ENCODE results near the gene SND1. TPM values are rescaled to one million over a fixed set of nuclear protein-coding genes. Genes with fewer than 3 reads are reported as not detected.

Gene SND1
- total RNA-seq, 1 experiment from 2014 or later, result 139 TPM

GRCh38 chr7:127872122-127872521, 220.1 kb downstream of the SND1 start:
- H3K27me3 ChIP-seq (ENCODE audit: low read length), result no peaks in the 10 kb centered on the region
- POLR2A ChIA-PET (ENCODE audit: unreplicated experiment), result no interaction called here
- no peaks in the 10 kb centered on the region for H3K9me2 ChIP-seq (replicated peaks; ENCODE audit: low read length)
- no peaks in the 10 kb centered on the region for H3F3A ChIP-seq (ENCODE audit: low read length, unreplicated experiment)
- no TSS peak for BruUV-seq (replicated peaks)
- H3K36me3 ChIP-seq (ENCODE audit: low read depth, low read length), result peaks cover 3% of the 10 kb centered on the region; the same call in 1 of the 2 replicates
- no peaks in the 10 kb centered on the region for H3K4me1 ChIP-seq (ENCODE audit: insufficient read depth, low read length)
- TF ChIP-seq EZH2 (IDR thresholded peaks at IDR 0.05; ENCODE audit: low read length, unreplicated experiment) (no peak), EZH2phosphoT487 (IDR thresholded peaks at IDR 0.05; ENCODE audit: borderline replicate concordance, low read length) (no peak), CTCF (conservative IDR thresholded peaks at IDR 0.05; ENCODE audit: low read depth, low read length) (no peak)
- H3K9ac ChIP-seq (ENCODE audit: low read length), result no peak overlapping the region
- H3K4me3 ChIP-seq (ENCODE audit: low read length), result no peak overlapping the region
- no peaks in the 10 kb centered on the region for H3K79me2 ChIP-seq (ENCODE audit: low read length)
- 0 out of 2 replicates have a peak, but pooled peaks cover 4% of the 10 kb centered on the region for H4K20me1 ChIP-seq (ENCODE audit: low read length)
- no peak overlapping the region for H2AFZ ChIP-seq (ENCODE audit: low read length)
- intact Hi-C loops (cut with micrococcal nuclease), result no loop called here
- ATAC-seq (no peak), DNase-seq (no peak)
- no peak overlapping the region for H3K4me2 ChIP-seq (ENCODE audit: low read length)
- CTCF ChIA-PET, result no interaction called here
- no peak overlapping the region for H3K27ac ChIP-seq (ENCODE audit: low read length)
- no peaks in the 10 kb centered on the region for H3K9me3 ChIP-seq (ENCODE audit: low read length)

- H3K4me3 ChIP-seq (ENCODE audit: low read length), result no peak overlapping the region
- no peak overlapping the region for H3K9ac ChIP-seq (ENCODE audit: low read length)
- POLR2A ChIA-PET (ENCODE audit: unreplicated experiment), result no interaction called here
- intact Hi-C loops (cut with micrococcal nuclease), result no loop called here
- no peaks in the 10 kb centered on the region for H3K9me3 ChIP-seq (ENCODE audit: low read length)
- no peaks in the 10 kb centered on the region for H3K27me3 ChIP-seq (ENCODE audit: low read length)
- H3K4me1 ChIP-seq (ENCODE audit: insufficient read depth, low read length), result no peaks in the 10 kb centered on the region
- H3F3A ChIP-seq (ENCODE audit: low read length, unreplicated experiment), result no peaks in the 10 kb centered on the region
- H3K9me2 ChIP-seq (replicated peaks; ENCODE audit: low read length), result no peaks in the 10 kb centered on the region
- CTCF ChIA-PET, result no interaction called here
- 0 out of 2 replicates have a peak, but pooled peaks cover 4% of the 10 kb centered on the region for H4K20me1 ChIP-seq (ENCODE audit: low read length)
- no peak overlapping the region for H2AFZ ChIP-seq (ENCODE audit: low read length)
- no TSS peak for BruUV-seq (replicated peaks)
- no peak for ATAC-seq
- TF ChIP-seq CTCF (conservative IDR thresholded peaks at IDR 0.05; ENCODE audit: low read depth, low read length) (no peak), EZH2 (IDR thresholded peaks at IDR 0.05; ENCODE audit: low read length, unreplicated experiment) (no peak), EZH2phosphoT487 (IDR thresholded peaks at IDR 0.05; ENCODE audit: borderline replicate concordance, low read length) (no peak)
- no peak for DNase-seq
- 0 out of 2 replicates have a peak, but pooled peaks cover 2% of the 10 kb centered on the region for H3K79me2 ChIP-seq (ENCODE audit: low read length)
- H3K4me2 ChIP-seq (ENCODE audit: low read length), result no peak overlapping the region
- H3K27ac ChIP-seq (ENCODE audit: low read length), result no peak overlapping the region
- peaks cover 3% of the 10 kb centered on the region; the same call in 1 of the 2 replicates for H3K36me3 ChIP-seq (ENCODE audit: low read depth, low read length)
Measured at GRCh38 chr7:127873151-127873550, 221.2 kb downstream of the SND1 start.

GRCh38 chr7:127873715-127874636, 222.0 kb downstream of the SND1 start:
- TF ChIP-seq EZH2 (IDR thresholded peaks at IDR 0.05; ENCODE audit: low read length, unreplicated experiment) (no peak), EZH2phosphoT487 (IDR thresholded peaks at IDR 0.05; ENCODE audit: borderline replicate concordance, low read length) (no peak), CTCF (conservative IDR thresholded peaks at IDR 0.05; ENCODE audit: low read depth, low read length) (no peak)
- Histone ChIP-seq H3K36me3 (ENCODE audit: low read depth, low read length) (no peaks in the 10 kb centered on the region; the same call in 1 of the 2 replicates), H3K27ac (ENCODE audit: low read length) (no peak overlapping the region), H3K27me3 (ENCODE audit: low read length) (no peaks in the 10 kb centered on the region), H3F3A (ENCODE audit: low read length, unreplicated experiment) (no peaks in the 10 kb centered on the region), H3K9me3 (ENCODE audit: low read length) (no peaks in the 10 kb centered on the region), H3K4me1 (ENCODE audit: insufficient read depth, low read length) (no peaks in the 10 kb centered on the region), H3K4me2 (ENCODE audit: low read length) (no peak overlapping the region), H3K9ac (ENCODE audit: low read length) (no peak overlapping the region), H3K79me2 (ENCODE audit: low read length) (0 out of 2 replicates have a peak, but pooled peaks cover 9% of the 10 kb centered on the region), H2AFZ (ENCODE audit: low read length) (no peak overlapping the region), H3K9me2 (replicated peaks; ENCODE audit: low read length) (no peaks in the 10 kb centered on the region), H4K20me1 (ENCODE audit: low read length) (0 out of 2 replicates have a peak, but pooled peaks cover 4% of the 10 kb centered on the region), H3K4me3 (ENCODE audit: low read length) (no peak overlapping the region)
- no TSS peak for BruUV-seq (replicated peaks)
- POLR2A ChIA-PET (ENCODE audit: unreplicated experiment), result no interaction called here
- no peak for DNase-seq
- peak; percentile 26 for ATAC-seq
- CTCF ChIA-PET, result no interaction called here
- intact Hi-C loops (cut with micrococcal nuclease), result no loop called here

All from PC-3 (cell line).